PFSK-1 (cell line): ENCODE measurements around the gene VPS37C.

Source experiments
- FOXP2 ChIP-seq: optimal IDR thresholded peaks from 2 replicates; pipeline ENCODE3; 2011; ENCODE audit warnings: borderline replicate concordance, control low read depth, inconsistent platforms; ENCODE audit not compliant: insufficient read depth; ENCODE audit errors: extremely low read length, extremely low read depth
- POLR2AphosphoS5 ChIP-seq: IDR thresholded peaks from 2 replicates; pipeline ENCODE4 v1.6.1; 2012; ENCODE audit warnings: low read depth, mild to moderate bottlenecking, control low read depth, low read length, moderate library complexity
- SIN3A ChIP-seq: IDR thresholded peaks from 2 replicates; pipeline ENCODE4 v1.6.1; 2012; ENCODE audit warnings: mild to moderate bottlenecking, low read length, moderate library complexity, borderline replicate concordance; ENCODE audit not compliant: insufficient read depth
- TAF1 ChIP-seq: IDR thresholded peaks from 2 replicates; pipeline ENCODE4 v1.6.1; 2012; ENCODE audit warnings: low read length, control low read depth, borderline replicate concordance; ENCODE audit not compliant: insufficient read depth
- TF ChIP-seq, protein P1 (sequence below), 2 experiments: IDR thresholded peaks; 2 replicates each; pipeline versions ENCODE4 v1.6.1 to v1.8.0; 2011 to 2012; ENCODE audit warnings: low read depth in 2 of 2, low read length in 2 of 2, control low read depth in 1 of 2, inconsistent platforms in 1 of 2, mild to moderate bottlenecking in 1 of 2, moderate library complexity in 1 of 2; ENCODE audit not compliant: insufficient read depth in 1 of 2

VPS37C gene

GRCh38 chr11:61083601-61084147 lies 77.6 kb downstream of the VPS37C start:
- TF ChIP-seq SIN3A (no peak), FOXP2 (no peak), TAF1 (no peak), POLR2AphosphoS5 (no peak)
- TF ChIP-seq, protein P1, sequence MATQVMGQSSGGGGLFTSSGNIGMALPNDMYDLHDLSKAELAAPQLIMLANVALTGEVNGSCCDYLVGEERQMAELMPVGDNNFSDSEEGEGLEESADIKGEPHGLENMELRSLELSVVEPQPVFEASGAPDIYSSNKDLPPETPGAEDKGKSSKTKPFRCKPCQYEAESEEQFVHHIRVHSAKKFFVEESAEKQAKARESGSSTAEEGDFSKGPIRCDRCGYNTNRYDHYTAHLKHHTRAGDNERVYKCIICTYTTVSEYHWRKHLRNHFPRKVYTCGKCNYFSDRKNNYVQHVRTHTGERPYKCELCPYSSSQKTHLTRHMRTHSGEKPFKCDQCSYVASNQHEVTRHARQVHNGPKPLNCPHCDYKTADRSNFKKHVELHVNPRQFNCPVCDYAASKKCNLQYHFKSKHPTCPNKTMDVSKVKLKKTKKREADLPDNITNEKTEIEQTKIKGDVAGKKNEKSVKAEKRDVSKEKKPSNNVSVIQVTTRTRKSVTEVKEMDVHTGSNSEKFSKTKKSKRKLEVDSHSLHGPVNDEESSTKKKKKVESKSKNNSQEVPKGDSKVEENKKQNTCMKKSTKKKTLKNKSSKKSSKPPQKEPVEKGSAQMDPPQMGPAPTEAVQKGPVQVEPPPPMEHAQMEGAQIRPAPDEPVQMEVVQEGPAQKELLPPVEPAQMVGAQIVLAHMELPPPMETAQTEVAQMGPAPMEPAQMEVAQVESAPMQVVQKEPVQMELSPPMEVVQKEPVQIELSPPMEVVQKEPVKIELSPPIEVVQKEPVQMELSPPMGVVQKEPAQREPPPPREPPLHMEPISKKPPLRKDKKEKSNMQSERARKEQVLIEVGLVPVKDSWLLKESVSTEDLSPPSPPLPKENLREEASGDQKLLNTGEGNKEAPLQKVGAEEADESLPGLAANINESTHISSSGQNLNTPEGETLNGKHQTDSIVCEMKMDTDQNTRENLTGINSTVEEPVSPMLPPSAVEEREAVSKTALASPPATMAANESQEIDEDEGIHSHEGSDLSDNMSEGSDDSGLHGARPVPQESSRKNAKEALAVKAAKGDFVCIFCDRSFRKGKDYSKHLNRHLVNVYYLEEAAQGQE (IDR thresholded peaks at IDR 0.05; ENCODE audit: insufficient read depth in 1 of 2, low read depth in 2 of 2, low read length in 2 of 2), result no peak

DNA sequence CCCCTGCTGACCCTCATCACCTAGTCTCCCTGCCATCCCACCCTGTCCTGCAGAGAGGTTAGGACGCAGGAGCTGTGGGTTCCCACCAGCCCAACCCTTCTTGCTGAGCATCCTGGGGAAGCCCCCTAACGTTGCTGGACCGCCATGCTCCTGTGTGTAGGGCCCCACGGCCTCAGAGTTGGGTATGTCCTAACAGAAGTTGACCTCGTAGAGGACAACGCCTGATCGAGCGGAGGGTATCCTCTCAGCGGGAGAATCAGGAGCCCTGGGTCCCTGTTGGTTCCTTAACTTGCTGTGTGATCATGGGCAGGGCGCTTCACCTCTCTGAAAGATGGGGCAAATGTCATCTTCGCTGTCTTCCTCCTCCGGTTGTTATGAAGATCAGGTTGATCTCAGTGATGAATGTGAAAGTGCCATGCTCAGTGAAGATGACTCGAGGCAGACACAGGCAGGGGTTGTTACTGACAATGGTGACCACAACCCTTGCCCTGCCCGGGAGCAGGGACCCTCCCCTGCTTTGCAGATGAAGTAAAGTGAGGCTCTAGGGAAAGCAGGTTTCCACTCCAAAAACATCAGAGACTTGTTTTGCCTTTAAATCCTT lies 78.2 kb downstream of the VPS37C start:
- TF ChIP-seq, protein P1 (IDR thresholded peaks at IDR 0.05; ENCODE audit: insufficient read depth in 1 of 2, low read depth in 2 of 2, low read length in 2 of 2), result no peak

DNA sequence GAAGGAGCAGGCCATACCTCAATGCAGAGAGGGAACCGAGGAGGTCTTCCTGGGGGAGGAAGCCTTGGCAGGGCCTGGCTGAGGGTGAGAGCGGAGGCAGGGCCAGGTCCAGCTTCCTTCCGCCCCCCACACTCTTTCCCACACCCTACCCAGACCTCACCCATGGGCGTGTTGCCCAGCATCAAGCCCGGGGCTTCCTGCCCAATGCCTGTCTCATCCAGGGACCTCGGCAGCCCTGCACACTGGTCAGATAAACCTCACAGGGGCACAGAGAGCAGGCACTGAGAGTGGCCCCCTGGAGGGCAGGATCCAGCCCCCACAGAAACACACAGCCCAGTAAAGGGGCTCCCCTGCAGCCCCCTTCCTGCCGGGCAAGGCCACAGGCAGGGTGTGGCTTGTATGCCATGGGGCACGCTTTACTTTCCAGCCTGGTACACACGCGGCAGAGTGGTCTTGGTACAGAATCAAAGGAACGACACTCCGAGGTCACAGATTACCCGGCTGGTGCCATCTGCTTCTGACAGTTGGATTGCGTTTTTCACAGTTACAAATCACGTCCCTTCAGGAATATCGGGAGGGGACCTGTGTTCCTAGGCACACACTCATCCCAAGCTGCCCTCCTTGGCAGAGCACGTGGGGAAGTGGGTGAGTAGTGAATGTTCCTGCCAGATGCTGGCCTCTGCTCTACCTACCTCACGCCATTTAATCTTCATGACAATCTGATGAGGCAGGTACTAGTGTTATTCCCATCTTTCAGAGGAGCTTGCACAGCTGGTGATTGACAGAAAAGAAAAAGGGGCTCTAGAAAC lies 79.0 kb downstream of the VPS37C start:
- no peak for TF ChIP-seq TAF1
- no peak for TF ChIP-seq FOXP2
- TF ChIP-seq POLR2AphosphoS5, result no peak
- no peak for TF ChIP-seq SIN3A
- TF ChIP-seq, protein P1 (IDR thresholded peaks at IDR 0.05; ENCODE audit: insufficient read depth in 1 of 2, low read depth in 2 of 2, low read length in 2 of 2), result no peak

GRCh38 chr11:61080986-61081590 lies 80.1 kb downstream of the VPS37C start:
- no peak for TF ChIP-seq SIN3A
- no peak for TF ChIP-seq FOXP2
- TF ChIP-seq POLR2AphosphoS5, result no peak
- TF ChIP-seq, protein P1 (IDR thresholded peaks at IDR 0.05; ENCODE audit: insufficient read depth in 1 of 2, low read depth in 2 of 2, low read length in 2 of 2), result no peak
- no peak for TF ChIP-seq TAF1
